ENCODE data around the gene STRIP2. TPM values are rescaled to one million over a fixed set of nuclear protein-coding genes. Genes with fewer than 3 reads are reported as not detected.
"Not testable (repeated sequence)": the region's sequence is repeated elsewhere in the genome, so short reads cannot be mapped to it uniquely, and the experiment has no call there.

The STRIP2 gene
- total and polyA plus RNA-seq, 2 donors (not counting 1 experiment from before 2014, with no cell fraction given) = 0.21 to 0.79 TPM

DNA sequence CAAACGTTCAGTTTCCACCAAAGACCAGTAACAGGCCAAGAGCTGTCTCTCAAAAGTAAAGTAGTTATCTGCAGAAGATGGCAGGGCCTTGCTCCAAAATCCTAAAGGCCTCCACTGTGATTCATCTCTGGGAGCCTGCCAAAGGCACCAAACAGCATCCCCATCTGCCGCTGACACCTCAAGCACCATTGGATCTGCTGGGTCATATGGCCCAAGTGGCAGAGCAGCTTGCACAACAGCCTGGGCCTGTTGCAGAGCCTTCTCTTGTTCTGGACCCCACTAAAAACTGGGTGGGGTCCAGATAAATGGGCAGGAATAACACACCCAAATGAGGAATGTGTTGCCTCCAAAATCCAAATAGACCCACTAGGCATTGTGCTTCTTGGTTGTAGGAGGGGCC, 12.7 kb downstream of the STRIP2 start:
- ATAC-seq (ENCODE audit: low read depth); H4K20me1 ChIP-seq (ENCODE audit: control insufficient read depth, insufficient read depth, low read length, poor library complexity, severe bottlenecking); H3K79me2 ChIP-seq (ENCODE audit: control insufficient read depth, insufficient read depth, low read length); POLR2A ChIA-PET; H3K9me3 ChIP-seq (ENCODE audit: control extremely low read depth in 1 of 3, control insufficient read depth in 2 of 3, insufficient read depth in 1 of 3, low read length in 2 of 3); H3K4me3 ChIP-seq (ENCODE audit: control extremely low read depth in 1 of 5, extremely low read depth in 1 of 5, insufficient read depth in 1 of 5, low read depth in 2 of 5, low read length in 4 of 5); H3K4me1 ChIP-seq (ENCODE audit: control insufficient read depth in 2 of 2, insufficient read depth in 2 of 2, low read length in 2 of 2); H3K27ac Mint-ChIP-seq; H3K4me2 ChIP-seq (replicated peaks; ENCODE audit: low read depth, low read length, poor library complexity, severe bottlenecking); DNase-seq; H3K36me3 ChIP-seq (replicated peaks in 1 of 2; ENCODE audit: control extremely low read depth in 1 of 2, control insufficient read depth in 1 of 2, extremely low read depth in 1 of 2, insufficient read depth in 2 of 2, low read length in 1 of 2); H3K4me1 Mint-ChIP-seq; intact Hi-C loops (cut with micrococcal nuclease); H3K9ac ChIP-seq (ENCODE audit: low read length); H3K9me3 Mint-ChIP-seq (ENCODE audit: insufficient read depth); H3K27me3 ChIP-seq (replicated peaks in 1 of 4; ENCODE audit: control extremely low read depth in 1 of 4, control insufficient read depth in 3 of 4, insufficient read depth in 4 of 4, low read length in 3 of 4); H3K4me3 Mint-ChIP-seq; CTCF ChIA-PET; H3K27ac ChIP-seq (ENCODE audit: low read length in 2 of 2); H2AFZ ChIP-seq (ENCODE audit: insufficient read depth, low read depth, low read length, poor library complexity, severe bottlenecking); H3K27me3 Mint-ChIP-seq: not testable (repeated sequence)
- WGBS (ENCODE audit: insufficient coverage) = 0% methylated on average over 1 of the region's 2 CpGs

DNA sequence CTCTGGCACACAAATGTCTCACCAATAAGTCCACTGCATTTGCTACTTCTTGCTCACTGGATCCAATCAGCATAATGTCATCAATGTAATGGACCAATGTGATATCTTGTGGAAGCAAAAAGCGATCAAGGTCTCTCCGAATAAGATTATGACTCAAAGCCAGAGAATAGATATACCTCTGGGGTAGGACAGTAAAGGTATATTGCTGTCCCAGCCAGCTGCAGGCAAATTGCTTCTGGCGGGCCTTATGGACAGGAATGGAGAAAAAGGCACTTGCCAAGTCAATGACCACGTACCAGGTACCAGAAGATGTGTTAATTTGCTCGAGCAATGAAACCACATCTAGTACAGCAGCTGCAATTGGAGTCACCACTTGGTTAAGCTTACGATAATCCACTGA, 13.2 kb downstream of the STRIP2 start:
- H2AFZ ChIP-seq (ENCODE audit: insufficient read depth, low read depth, low read length, poor library complexity, severe bottlenecking); H3K4me1 ChIP-seq (ENCODE audit: control insufficient read depth in 2 of 2, insufficient read depth in 2 of 2, low read length in 2 of 2); H3K36me3 ChIP-seq (replicated peaks in 1 of 2; ENCODE audit: control extremely low read depth in 1 of 2, control insufficient read depth in 1 of 2, extremely low read depth in 1 of 2, insufficient read depth in 2 of 2, low read length in 1 of 2); H3K27ac ChIP-seq (ENCODE audit: low read length in 2 of 2); H3K4me1 Mint-ChIP-seq; intact Hi-C loops (cut with micrococcal nuclease); H3K9me3 Mint-ChIP-seq (ENCODE audit: insufficient read depth); CTCF ChIA-PET; POLR2A ChIA-PET; H3K4me3 ChIP-seq (ENCODE audit: control extremely low read depth in 1 of 5, extremely low read depth in 1 of 5, insufficient read depth in 1 of 5, low read depth in 2 of 5, low read length in 4 of 5); H3K4me3 Mint-ChIP-seq; H3K9ac ChIP-seq (ENCODE audit: low read length); H3K9me3 ChIP-seq (ENCODE audit: control extremely low read depth in 1 of 3, control insufficient read depth in 2 of 3, insufficient read depth in 1 of 3, low read length in 2 of 3); H3K27me3 ChIP-seq (replicated peaks in 1 of 4; ENCODE audit: control extremely low read depth in 1 of 4, control insufficient read depth in 3 of 4, insufficient read depth in 4 of 4, low read length in 3 of 4); H4K20me1 ChIP-seq (ENCODE audit: control insufficient read depth, insufficient read depth, low read length, poor library complexity, severe bottlenecking); DNase-seq; H3K27ac Mint-ChIP-seq; ATAC-seq (ENCODE audit: low read depth); H3K4me2 ChIP-seq (replicated peaks; ENCODE audit: low read depth, low read length, poor library complexity, severe bottlenecking); H3K27me3 Mint-ChIP-seq; H3K79me2 ChIP-seq (ENCODE audit: control insufficient read depth, insufficient read depth, low read length): not testable (repeated sequence)
- 58% methylated on average over 2 of the region's 6 CpGs for WGBS (ENCODE audit: insufficient coverage)

DNA sequence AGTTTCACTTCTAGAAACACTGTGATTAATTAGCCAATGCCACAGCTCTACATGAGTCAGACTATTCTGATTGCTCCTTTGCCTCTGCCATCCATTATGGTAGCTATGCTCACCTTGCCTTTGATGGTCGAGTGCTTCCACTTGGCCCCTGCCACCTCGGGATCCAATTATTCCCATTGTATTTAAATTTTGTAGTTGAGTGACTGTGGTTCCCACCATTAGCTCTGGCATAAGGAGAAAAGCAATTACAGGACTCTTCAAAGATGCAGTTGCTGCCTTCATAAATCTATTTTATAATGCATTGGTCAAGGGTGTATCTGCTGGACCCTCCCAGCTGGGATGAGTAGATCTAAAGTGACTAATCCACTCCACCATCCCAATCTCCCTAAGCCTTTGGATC, 14.4 kb downstream of the STRIP2 start:
- H3K27me3 ChIP-seq (replicated peaks in 1 of 4; ENCODE audit: control extremely low read depth in 1 of 4, control insufficient read depth in 3 of 4, insufficient read depth in 4 of 4, low read length in 3 of 4); POLR2A ChIA-PET; H3K4me1 ChIP-seq (ENCODE audit: control insufficient read depth in 2 of 2, insufficient read depth in 2 of 2, low read length in 2 of 2); H3K4me3 ChIP-seq (ENCODE audit: control extremely low read depth in 1 of 5, extremely low read depth in 1 of 5, insufficient read depth in 1 of 5, low read depth in 2 of 5, low read length in 4 of 5); H2AFZ ChIP-seq (ENCODE audit: insufficient read depth, low read depth, low read length, poor library complexity, severe bottlenecking); H3K9me3 ChIP-seq (ENCODE audit: control extremely low read depth in 1 of 3, control insufficient read depth in 2 of 3, insufficient read depth in 1 of 3, low read length in 2 of 3); DNase-seq; H3K27ac ChIP-seq (ENCODE audit: low read length in 2 of 2); intact Hi-C loops (cut with micrococcal nuclease); H3K79me2 ChIP-seq (ENCODE audit: control insufficient read depth, insufficient read depth, low read length); H3K4me1 Mint-ChIP-seq; H3K4me3 Mint-ChIP-seq; H3K27me3 Mint-ChIP-seq; ATAC-seq (ENCODE audit: low read depth); H3K36me3 ChIP-seq (replicated peaks in 1 of 2; ENCODE audit: control extremely low read depth in 1 of 2, control insufficient read depth in 1 of 2, extremely low read depth in 1 of 2, insufficient read depth in 2 of 2, low read length in 1 of 2); H3K4me2 ChIP-seq (replicated peaks; ENCODE audit: low read depth, low read length, poor library complexity, severe bottlenecking); H3K27ac Mint-ChIP-seq; H4K20me1 ChIP-seq (ENCODE audit: control insufficient read depth, insufficient read depth, low read length, poor library complexity, severe bottlenecking); H3K9ac ChIP-seq (ENCODE audit: low read length); H3K9me3 Mint-ChIP-seq (ENCODE audit: insufficient read depth); CTCF ChIA-PET: not testable (repeated sequence)
- no CpG with 5 or more reads among the region's 2 CpGs for WGBS (ENCODE audit: insufficient coverage)
